GM21723 (cell line): ENCODE data around the gene HHEX.
A peak's percentile ranks its signal among the peaks of the same experiment; 100 is the strongest.
"Not testable (repeated sequence)": the region's sequence is repeated elsewhere in the genome, so short reads cannot be mapped to it uniquely, and the experiment has no call there.

Experiments used
- ATAC-seq: cut with Tn5 transposase; IDR thresholded peaks from one replicate; pipeline ENCODE4 v1.9.1; 2021; ENCODE audit warnings: mild to moderate bottlenecking, moderate library complexity; ENCODE audit not compliant: unreplicated experiment

Gene HHEX

DNA sequence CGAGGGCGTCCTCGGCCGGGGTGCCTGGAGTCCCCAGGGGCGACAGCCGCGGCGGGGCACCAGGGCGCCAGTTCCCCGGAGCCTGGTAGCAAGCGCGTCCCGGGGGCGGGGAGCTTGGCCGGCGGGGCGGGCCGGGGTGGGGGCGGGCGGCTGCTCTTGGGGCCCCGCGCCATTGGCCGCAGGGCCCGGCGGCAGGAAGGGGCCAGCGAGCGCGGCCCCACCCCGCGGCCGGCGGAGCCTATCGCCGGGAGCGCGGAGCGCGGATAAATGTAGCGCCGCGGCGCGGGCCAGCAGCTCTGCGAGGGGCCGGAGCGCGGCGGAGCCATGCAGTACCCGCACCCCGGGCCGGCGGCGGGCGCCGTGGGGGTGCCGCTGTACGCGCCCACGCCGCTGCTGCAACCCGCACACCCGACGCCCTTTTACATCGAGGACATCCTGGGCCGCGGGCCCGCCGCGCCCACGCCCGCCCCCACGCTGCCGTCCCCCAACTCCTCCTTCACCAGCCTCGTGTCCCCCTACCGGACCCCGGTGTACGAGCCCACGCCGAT lies at the start of gene HHEX:
HHEX (plus strand) TSS at position 293 of the 548 bp plus-strand sequence; CDS start at position 325, 32 bp downstream.
- ATAC-seq: peak; percentile 48

DNA sequence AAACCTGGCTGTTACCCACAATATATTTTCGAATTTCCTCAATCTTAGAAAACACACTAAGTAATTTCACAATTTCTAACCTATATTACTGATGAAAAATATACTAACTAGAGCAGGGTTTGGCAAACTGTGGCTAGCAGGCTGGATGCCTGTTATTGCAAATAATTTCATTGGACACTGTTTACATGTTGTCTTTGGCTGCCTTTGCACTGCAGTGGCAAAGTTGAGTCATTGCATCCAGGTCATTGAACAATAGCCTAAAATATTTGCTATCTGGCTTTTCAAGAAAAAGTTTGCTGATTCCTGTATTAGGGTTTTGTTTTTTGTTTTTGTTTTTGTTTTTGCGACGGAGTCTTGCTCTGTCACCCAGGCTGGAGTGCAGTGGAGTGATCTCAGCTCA lies 49.6 kb upstream of the HHEX start:
- ATAC-seq: no peak

GRCh38 chr10:92641492-92641891 lies 48.3 kb upstream of the HHEX start:
- ATAC-seq: no peak

DNA sequence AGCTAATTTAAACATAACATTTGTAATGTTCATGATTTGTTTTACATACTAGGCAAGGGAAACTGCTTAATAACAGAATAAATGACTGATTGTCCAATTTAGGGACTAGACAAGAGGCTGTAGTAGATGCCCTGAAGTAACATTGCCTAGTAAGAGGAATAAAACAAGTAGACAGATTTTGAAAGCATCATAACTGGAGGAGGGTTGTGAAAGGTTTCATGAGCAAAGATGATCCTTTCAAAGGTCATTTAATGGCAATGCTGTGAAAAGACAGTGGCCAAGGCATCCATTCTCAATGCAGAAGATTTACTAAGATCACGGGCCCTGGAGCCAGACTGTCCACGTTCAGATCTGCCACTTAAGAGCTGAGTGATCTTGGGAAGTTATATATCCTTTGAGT lies 44.8 kb upstream of the HHEX start:
- no peak for ATAC-seq

DNA sequence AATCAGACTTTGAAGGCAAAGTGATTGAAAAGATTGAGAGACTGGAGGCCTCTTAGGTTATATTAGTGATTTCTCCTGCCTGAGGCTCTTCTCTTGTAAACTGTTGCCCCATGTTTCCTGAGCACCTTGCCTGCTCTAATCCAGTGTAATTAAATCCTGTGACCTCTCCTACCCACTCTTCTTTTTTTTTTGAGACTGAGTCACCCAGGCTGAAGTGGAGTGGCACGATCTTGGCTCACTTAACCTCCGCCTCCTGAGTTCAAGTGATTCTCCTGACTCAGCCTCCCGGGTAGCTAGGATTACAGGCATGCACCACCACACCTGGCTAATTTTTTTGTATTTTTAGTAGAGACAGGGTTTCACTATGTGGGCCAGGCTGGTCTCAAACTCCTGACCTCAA lies 38.9 kb upstream of the HHEX start:
- ATAC-seq: not testable (repeated sequence)

GRCh38 chr10:92655426-92655825 lies 34.3 kb upstream of the HHEX start:
- ATAC-seq: no peak

DNA sequence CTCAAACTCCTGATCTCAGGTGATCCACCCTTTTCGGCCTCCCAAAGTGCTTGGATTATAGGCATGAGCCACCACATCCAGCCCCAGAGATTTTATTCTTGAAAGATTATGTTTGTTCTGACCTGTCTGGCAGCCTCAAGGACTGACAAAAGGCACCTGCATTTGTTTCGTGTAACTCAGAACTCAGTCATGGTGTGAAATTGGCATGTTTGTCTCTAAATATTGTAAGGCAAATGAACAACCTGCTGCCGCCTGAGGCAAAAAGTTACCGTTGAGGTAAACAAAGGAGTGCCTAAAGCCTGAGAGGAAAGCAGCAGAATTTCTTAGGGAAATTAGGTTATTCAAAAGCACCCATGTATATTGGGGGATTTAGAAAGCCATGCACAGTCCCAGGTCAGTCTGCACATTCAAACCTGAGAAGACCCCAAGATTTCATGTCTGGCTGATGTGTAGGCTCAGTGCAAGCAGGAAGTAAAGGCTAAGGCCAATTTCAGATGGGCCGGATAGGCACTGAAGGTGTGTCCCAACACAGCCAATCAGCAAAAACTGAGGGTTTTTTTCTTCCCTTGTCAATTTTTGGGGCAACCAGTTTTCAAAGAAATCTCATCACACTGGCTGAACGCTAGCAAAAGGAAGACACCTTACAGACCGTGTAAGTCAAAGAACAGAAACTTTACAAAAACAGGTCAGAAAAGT lies 33.3 kb upstream of the HHEX start:
- ATAC-seq: no peak

DNA sequence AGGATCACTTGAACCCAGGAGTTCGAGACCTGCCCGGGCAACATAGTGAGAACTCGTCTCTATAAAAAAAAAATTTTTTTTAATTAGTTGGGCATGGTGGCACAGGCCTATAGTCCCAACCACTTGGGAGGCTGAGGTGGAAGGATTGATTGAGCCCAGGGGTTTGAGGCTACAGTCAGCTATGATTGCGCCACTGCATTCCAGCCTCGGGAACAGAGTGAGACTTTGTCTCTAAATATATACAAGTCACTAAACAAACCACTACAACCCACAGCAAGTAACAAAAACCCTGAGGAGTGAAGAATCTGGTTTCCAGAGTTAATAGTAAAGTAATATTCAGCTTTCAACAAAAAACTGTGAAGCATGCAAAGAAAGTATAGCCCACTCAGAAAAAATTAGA lies 32.7 kb upstream of the HHEX start:
- ATAC-seq: no peak

GRCh38 chr10:92662848-92663247 lies 26.9 kb upstream of the HHEX start:
- no peak for ATAC-seq

GRCh38 chr10:92664322-92664721 lies 25.4 kb upstream of the HHEX start:
- no peak for ATAC-seq

DNA sequence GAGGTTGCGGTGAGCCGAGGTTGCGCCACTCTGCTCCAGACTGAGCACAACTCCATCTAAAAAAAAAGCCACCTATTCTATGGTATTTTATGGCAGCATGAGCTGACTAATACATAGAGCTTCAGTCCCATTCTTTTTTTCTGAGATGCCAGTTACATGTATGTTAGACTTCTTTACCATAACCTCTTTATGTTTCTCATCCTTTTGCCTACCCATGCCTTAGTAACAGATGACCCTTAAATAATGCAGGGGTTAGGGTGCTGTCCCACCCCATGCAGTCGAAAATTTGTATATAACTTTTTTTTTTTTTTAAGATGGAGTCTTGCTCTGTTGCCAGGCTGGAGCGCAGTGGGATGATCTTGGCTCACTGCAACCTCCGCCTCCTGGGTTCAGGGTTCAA lies 22.7 kb upstream of the HHEX start:
- ATAC-seq: no peak

DNA sequence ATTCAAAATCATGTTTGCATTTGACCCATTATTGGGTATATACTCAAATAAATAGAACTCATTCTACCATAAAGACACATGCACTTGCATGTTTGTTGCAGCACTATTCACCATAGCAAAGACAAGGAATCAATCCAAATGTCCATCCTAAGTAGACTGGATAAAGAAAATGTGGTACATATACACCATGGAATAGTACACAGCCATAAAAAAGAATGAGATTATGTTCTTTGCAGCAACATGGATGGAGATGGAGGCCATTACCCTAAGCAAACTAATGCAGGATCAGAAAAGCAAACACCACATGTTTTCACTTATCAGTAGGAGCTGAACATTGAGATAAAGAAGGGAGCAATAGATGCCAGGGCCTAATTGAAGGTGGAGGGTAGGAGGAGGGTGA lies 12.0 kb upstream of the HHEX start:
- no peak for ATAC-seq

DNA sequence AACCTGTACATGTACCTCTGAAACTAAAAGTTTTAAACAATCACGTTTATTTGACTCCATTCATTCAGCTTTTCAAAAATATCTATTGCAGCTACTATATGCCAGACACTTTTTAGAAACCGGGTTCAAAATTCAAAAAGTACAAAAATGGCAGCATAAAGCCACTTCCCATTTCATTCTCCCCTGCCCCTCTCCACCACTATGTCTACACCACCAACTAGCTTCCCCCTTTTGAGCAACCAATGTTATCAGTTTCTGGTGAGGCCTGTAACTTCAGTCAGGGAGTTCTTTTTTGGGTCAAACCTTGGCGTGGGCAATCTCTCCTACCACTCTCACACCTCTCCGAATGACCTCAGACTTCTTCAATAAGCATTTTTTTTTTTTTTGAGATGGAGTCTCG lies 11.5 kb upstream of the HHEX start:
- no peak for ATAC-seq

- ATAC-seq: no peak
Observed at GRCh38 chr10:92681306-92681834, 8.4 kb upstream of the HHEX start.

GRCh38 chr10:92688573-92688926 lies 1.2 kb upstream of the HHEX start:
- no peak for ATAC-seq

DNA sequence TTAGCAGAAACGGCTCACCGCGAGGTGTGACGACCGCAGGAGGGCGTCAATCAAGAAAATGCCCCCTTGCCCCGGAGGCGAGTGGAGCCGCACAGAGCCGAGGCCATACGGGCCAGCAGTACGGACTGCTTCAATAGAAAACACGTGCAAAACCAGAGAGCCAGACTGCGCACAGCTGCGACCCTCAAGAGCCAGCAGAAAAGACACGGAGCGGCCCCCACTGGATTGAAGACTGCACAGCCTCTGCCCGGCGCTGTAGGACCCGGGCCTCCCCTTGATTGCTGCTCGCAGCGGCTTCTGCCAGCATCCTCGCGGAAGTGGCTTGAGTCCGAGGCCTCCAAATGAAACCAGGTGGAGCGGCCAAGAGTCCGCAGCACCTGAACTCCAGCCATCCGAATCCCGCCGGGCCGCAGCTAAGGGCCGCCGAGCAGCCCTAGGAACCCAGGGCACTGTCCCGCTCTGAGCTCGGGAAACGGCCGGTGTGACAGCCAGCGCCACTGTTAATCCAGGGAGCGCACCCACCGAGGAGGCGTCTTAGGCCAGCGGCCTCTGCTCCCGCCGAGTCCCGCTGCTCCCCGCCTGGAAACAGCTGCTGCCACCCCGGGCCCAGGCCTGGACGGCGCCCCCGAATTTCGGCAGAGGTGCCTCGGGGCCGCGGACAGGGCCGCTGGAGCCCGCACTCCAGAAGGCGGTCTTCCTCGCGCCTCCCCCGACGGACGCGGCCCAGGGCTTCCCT lies 660 bp upstream of the HHEX start:
- ATAC-seq: peak; percentile 34

GRCh38 chr10:92690211-92690914 lies 608 bp downstream of the HHEX start:
- peak; percentile 49 for ATAC-seq

DNA sequence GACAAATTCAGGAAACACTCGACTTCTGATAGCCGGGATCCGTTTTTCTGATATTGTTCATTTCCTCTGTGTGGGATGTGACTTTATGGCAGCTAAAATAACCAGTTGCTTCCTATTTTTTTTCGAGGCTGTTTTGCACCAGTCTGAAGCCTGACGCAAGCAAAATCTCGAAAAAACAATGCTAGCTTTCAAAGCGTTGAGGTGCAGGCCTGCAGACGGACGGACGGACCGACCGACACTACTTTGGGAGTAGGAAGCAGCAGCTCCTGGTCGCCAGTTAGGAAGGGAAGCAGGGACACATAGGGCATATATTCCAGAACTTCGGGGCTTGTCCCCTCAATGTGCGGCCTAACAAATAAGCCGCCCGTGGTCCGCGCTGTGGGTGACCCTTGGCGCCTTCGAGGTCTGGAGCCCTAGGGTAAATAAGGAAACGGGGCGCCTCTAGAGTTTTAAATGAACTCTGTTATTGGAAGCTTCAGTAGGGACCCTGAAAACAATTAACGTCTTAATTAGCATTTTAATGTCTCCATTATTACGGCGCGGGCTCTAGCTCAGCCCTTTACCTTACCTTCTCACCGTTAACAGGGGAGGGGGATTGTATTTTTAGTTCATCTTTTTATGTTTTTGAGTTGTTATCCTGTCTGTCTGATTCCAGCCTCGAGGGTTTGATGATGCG lies 1.3 kb downstream of the HHEX start:
- no peak for ATAC-seq

GRCh38 chr10:92691591-92692079 lies 1.9 kb downstream of the HHEX start:
- ATAC-seq: no peak

DNA sequence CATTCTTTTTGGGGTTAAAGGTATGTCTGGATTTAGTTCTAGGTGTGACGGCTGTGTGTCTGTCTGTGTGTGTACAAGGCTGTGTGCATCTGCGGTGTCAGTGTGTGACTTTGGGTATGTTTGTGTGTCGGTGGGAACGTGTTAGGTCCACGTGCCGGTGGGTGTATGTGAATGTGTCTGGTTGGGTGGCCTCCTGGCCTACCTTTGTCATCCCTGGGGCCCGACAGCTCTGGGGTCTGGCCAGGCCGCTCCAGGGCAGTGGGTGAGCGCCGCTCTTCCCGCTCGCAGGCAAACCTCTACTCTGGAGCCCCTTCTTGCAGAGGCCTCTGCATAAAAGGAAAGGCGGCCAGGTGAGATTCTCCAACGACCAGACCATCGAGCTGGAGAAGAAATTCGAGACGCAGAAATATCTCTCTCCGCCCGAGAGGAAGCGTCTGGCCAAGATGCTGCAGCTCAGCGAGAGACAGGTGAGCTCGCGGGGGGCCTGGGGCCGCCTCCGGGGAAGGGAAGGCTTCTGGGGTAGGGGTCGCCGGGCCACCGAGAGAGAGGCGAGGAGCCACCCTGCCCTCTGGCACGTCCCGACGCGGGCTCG lies 2.4 kb downstream of the HHEX start:
- ATAC-seq: no peak
